Activated CD8-positive, alpha-beta memory T cell treated with anti-CD3 and anti-CD28 coated beads for 4 hours (primary cell): Measurements from ENCODE around the gene H6PD.

Experiments
- DNase-seq, 2 donors: peaks; one replicate each; pipeline ENCODE4 v3.0.0-alpha.2; 2020; ENCODE audit warnings: low read depth in 2 of 2

H6PD gene

GRCh38 chr1:9240914-9241820 is 6.6 kb downstream of the H6PD start:
- no peak for DNase-seq

DNA sequence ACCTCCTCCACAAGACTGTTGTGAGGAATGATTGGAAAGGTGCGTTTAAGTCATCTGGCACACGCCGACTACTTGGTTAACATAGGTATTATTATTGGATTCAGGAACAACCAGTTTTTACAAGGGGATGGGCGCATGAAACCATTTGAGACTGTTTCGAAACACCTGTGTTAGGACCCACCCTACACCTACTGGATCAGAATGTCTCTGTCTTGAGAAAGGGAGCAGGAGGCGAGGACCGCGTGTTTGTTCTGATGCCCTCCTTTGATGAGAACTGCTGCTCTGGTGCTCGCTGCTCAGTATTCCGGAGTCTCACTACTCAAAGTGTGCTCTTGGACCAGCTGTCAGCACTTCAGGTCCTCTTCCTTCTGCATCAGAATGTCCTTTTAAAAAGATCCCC is 7.3 kb downstream of the H6PD start:
- no peak for DNase-seq

DNA sequence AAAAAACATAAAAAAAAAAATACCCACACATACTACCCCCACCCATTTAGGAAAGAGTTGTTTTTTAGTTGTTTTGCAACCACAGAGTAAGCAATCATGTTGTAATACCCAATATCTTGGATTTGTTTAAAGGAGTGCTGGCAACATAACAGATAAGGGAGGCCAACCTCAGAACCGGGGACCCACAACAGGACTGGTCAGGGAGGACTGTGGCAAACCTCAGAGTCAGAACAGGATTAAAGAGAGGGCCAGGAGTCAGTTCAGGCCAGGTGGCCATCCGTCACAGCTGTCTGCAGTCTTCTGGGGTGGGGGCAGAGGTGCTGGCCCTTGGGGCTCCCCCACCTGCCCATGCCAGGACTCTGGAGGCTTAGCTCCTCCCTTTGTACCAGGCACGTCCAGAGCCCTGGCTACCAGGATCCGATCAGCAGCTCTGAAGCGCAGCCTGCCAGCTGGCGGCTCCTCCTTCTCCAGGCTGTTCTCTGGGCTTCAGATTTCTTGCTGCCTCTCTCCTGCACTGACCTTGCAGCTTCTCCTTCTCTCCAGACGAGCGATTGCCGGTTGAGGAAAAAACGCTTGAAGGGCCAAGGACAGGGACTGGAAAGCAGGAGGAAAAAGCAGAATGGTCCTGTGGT is 7.9 kb downstream of the H6PD start:
- no peak for DNase-seq

- DNase-seq, result no peak
Observed at GRCh38 chr1:9243066-9243739, 8.6 kb downstream of the H6PD start.

DNA sequence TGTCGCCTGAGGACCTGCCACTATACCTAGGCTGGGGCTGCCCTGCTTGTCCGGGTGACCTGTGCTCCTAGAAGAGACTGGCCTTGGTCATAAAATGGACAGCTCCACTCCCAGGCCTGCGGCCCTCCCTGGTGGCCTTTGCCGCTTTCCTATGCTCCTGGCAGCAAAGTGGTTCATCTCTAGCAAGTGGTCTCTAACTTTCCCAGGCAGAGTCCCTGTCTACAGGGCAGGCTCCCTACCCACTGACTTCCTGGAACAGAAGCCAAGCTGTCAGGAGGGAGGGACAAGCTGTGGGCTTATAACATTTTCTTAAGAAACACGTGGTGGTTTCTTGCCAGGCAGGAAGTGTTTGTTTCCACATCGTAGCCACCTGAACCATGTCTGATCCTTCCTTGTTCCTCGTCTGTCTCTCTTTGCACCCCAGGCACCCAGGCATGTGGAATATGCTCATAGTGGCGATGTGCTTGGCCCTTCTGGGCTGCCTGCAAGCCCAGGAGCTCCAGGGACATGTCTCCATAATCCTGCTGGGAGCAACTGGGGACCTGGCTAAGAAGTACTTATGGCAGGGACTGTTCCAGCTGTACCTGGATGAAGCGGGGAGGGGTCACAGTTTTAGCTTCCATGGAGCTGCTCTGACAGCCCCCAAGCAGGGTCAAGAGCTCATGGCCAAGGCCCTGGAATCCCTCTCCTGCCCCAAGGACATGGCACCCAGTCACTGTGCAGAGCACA is 10.1 kb downstream of the H6PD start:
- DNase-seq, result no peak

- DNase-seq, result no peak
Observed at GRCh38 chr1:9245230-9245619, 10.7 kb downstream of the H6PD start.

GRCh38 chr1:9245661-9246060 is 11.1 kb downstream of the H6PD start:
- DNase-seq, result no peak

- DNase-seq, result no peak
Observed at GRCh38 chr1:9246215-9246614, 11.6 kb downstream of the H6PD start.

DNA sequence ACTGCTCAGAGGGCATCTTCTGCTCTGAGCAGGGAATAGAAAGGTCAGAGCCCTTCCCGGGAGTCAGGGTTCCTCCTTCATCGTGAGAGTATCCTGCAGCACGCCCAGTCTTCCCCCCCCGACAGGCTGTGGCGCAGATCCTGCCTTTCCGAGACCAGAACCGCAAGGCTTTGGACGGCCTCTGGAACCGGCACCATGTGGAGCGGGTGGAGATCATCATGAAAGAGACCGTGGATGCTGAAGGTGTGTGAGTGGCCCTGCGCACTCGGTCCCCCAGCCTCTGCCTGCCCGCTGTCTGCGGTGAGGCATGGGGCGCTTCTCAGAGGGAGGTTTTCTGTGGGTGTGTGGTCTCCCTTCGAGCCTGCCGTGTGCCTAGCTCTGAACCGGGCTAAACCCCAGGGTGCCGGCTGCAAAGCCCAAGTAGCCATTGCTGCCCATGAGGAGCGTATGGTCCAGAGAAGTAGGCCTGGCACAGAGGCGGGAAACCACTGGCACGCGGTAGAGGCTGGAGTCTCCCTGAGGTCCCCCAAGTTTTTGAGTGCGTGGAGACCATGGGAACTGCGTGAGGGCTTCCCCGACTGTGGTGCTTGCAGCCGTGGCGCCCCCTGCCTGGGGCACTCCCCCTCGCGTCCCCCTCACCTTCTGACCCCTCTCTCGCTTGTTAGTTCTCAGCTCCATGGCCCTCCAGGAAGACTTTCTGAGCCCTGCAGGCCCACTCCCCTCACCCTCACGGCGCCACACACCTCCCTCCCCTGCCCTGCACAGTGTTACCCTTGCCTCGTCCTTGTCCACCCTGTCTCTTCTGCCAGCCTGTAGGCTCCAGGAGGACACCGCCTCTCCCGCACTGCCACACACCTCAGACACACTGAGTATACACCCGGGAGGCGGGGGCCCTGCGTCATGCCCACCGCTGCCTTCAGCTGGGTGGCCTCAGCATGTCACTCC is 12.5 kb downstream of the H6PD start:
- no peak for DNase-seq

GRCh38 chr1:9247894-9248293 is 13.3 kb downstream of the H6PD start:
- DNase-seq, result no peak

- no peak for DNase-seq
Observed at GRCh38 chr1:9248341-9249262, 14.0 kb downstream of the H6PD start.

DNA sequence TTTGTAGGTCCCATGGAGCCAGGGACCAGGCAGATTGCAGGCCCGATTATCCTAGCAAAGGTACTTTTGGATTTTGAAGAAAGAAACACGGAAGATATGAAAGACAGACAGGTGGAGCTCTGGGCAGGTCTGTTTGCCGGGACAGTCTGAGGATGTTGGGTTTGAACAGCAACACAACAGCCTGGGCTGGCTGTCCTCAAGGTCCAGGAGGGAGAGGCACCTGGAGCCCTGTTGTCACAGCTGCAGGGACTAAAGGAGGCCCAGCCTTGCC is 14.6 kb downstream of the H6PD start:
- DNase-seq, result no peak

DNA sequence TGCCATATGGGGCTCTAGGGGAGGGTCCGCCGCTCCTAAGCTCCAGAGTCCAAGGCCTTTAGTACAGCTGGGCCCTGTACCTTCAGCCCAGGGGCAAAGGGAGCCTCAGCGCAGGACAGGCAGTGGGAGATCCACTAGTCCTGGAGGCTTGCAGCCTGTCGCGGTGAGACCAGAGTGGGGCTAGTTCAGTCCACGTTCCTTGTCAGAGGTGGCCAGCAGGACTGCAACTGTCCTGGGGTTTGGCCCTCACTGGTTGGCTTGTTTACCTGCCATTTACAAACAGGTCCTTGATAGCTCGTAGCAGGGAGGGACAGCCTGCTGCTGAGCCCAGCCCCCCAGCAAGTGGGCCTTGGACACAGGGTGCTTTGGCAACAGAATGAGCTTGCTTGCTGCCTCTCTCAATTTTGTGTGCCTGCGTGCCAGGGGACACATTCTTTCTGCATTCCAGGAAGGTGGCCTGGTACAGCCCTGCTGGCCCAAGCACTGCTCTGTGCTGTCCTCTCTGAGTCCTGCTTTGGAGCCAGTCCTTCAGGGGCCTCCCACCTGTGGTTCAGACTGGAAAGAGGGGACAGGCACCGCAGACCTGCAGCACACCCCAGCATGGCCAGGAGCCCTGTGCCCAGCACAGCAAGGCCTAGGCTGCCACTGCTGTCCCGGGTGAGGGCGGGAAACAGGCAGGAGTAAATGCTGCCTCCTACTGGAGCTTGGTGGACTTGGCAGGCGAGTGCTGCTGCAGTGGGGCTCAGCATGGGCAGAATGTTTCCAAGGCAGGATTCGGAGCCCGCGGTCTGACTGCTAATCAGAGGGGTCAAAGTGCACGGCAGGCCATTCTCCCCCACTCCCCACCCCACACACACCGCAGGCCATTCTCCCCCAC is 15.2 kb downstream of the H6PD start:
- no peak for DNase-seq

DNA sequence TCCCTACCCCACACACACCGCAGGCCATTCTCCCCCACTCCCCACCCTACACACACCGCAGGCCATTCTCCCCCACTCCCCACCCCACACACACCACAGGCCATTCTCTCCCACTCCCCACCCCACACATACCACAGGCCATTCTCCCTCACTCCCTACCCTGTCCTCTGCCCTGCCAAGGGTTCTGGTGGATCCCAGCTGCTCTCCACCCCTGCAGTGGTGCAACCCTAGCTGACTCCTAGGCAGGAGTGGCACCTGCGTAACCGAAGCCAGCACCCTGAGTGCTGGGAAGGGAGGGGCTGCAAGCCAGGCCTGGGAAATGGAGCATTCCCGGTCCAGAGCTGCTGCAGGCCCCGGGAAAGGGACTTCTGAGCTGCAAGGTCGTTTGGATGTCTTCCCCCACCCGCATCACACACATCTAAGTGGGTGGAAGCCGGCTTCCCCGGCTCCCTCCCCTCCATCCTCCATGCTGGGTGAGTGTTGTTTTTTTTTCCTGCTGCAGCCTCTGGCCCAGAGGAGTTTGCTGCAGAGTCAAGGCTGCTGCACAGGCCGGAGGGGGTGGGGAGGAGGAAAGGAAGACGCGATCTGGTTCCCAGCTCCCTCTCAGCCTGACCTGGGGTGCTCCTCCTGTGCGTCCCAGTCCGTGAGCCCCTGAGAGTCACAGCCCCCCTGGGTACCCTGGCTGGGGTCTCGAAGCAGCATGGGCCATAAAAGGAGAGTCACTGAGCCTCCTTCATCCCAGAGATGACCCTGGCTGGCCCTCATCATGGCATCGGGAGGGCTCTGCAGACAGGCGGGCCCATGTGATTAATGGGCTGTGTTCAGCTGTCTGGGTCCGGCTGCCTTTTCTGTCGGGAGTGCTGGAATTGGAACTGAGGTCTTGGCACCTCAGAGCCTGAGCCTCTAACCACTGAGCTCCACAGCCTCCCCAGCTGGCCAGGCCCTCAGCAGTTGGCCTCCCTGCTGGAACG is 16.1 kb downstream of the H6PD start:
- DNase-seq, result no peak

- no peak for DNase-seq
Observed at GRCh38 chr1:9251501-9251900, 16.9 kb downstream of the H6PD start.

DNA sequence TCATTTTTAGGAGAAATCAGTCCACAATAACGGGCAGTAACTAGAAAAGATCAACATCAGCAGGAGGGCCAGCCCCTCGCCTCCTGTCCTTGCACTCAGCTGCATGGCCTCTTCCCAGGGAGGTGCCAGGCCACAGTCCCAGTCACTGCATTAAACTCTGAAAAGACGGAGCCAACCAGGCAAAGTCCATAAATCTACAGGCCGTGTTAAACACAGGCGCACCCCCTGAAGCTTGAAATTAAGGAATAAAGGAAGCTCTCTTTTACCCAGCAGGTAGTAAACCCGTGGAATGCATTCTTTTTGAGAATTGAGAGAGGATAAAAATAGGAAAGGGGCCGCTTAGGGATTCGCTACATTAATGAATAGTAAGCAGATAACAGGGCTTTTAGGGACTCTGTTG is 18.4 kb downstream of the H6PD start:
- no peak for DNase-seq

DNA sequence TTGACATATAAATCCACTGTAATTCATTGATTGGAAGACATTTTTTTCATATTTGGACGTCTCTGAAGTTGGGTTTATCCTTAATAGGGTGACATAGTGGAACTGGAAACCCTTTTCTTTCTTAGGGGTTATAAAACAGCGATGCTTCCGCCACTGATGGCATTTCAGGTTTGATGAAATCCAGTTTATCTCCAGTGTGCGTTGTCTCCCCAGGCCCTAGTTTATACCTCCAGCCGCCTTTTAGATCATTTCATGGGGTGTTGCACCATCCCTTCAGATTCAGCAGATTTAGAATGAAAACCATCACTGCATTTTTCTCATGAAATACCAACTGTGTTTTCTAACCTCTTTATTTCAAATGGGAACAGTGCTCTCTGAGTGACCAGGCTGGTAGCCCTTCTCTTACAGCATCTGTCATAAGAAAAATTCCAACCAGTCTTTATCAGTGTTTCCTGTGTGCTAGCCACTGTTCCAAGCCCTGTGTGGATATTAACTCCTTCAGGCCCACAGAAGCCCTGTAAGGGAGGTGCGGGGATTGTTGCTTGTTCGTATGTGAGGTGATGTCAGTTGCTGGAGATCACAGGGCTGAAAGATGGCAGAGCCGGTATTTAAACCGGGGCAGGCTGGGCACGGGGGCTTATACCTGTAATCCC is 19.0 kb downstream of the H6PD start:
- DNase-seq, result no peak
